Subcutaneous abdominal adipose tissue (tissue), 5 donors: ENCODE data around the gene ARHGAP11B.
"Not testable (repeated sequence)": the region's sequence is repeated elsewhere in the genome, so short reads cannot be mapped to it uniquely, and the experiment has no call there.

ENCODE experiments used
- H3K27ac ChIP-seq: one replicate; pipeline ENCODE4 v1.7.0; 2013; ENCODE audit warnings: low read depth, mild to moderate bottlenecking, inconsistent platforms, low read length, moderate library complexity
- H3K27me3 ChIP-seq, 5 donors: one replicate each; pipeline ENCODE4 v1.7.0; 2013; ENCODE audit warnings: low read length in 5 of 5, inconsistent platforms in 1 of 5; ENCODE audit not compliant: control insufficient read depth in 5 of 5, insufficient read depth in 4 of 5
- H3K36me3 ChIP-seq, 5 donors: one replicate each; pipeline ENCODE4 v1.7.0; 2013; ENCODE audit warnings: low read length in 5 of 5; ENCODE audit not compliant: control insufficient read depth in 5 of 5, insufficient read depth in 5 of 5
- H3K4me1 ChIP-seq, 5 donors: one replicate each; pipeline ENCODE4 v1.7.0; 2013; ENCODE audit warnings: low read length in 5 of 5, mild to moderate bottlenecking in 3 of 5, moderate library complexity in 1 of 5; ENCODE audit not compliant: control insufficient read depth in 5 of 5, insufficient read depth in 5 of 5
- H3K4me3 ChIP-seq, 5 donors: one replicate each; pipeline ENCODE4 v1.7.0; 2013; ENCODE audit warnings: low read length in 5 of 5, low read depth in 1 of 5
- H3K9ac ChIP-seq, 5 donors: one replicate each; pipeline ENCODE4 v1.7.0; 2013; ENCODE audit warnings: low read length in 5 of 5, mild to moderate bottlenecking in 4 of 5, moderate library complexity in 3 of 5
- H3K9me3 ChIP-seq, 5 donors: one replicate each; pipeline ENCODE4 v1.7.0; 2013; ENCODE audit warnings: low read length in 5 of 5; ENCODE audit not compliant: control insufficient read depth in 5 of 5
- donor health status: healthy.
- donor health status: healthy.
- donor health status: healthy.
- donor health status: healthy.
- donor health status: healthy.

ARHGAP11B gene

DNA sequence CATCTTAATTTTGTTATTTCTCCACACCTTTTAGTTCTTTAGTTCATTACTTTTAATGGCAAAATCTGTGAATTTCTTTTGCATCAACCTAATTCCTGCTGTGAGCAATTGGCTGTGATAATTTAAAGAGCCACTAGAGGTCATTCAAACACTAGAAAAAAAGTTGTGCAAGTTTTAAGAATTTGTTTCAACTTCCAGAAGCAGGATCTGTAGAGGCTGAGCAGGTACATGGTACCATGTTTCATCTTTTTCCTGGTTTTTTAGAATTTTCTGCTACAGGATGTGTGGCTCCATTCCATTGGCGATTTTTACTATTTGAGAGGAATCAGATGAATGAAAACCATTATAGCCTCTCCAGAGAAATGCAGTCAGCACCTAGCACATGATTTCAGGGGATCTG is 35.2 kb downstream of the ARHGAP11B start:
- not testable (repeated sequence) for H3K9ac ChIP-seq, H3K27me3 ChIP-seq, H3K4me3 ChIP-seq, H3K9me3 ChIP-seq, H3K36me3 ChIP-seq, H3K27ac ChIP-seq, H3K4me1 ChIP-seq

DNA sequence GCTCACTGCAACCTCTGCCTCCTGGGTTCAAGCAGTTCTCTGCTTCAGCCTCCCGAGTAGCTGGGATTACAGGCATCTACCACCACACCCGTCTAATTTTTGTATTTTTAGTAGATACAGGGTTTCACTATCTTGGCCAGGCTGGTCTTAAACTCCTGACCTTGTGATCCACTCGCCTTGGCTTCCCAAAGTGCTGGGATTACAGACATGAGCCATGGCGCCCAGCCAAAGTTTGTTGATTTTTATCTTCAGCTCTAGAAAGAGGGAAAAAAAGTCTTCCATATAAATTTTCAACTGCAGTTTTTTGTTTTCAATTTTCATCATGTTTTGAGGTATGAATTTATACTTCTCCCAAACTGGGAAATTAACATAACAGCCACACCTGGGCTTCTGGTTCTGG is 43.7 kb downstream of the ARHGAP11B start:
- not testable (repeated sequence) for H3K4me3 ChIP-seq, H3K27me3 ChIP-seq, H3K36me3 ChIP-seq, H3K4me1 ChIP-seq, H3K27ac ChIP-seq, H3K9me3 ChIP-seq, H3K9ac ChIP-seq

DNA sequence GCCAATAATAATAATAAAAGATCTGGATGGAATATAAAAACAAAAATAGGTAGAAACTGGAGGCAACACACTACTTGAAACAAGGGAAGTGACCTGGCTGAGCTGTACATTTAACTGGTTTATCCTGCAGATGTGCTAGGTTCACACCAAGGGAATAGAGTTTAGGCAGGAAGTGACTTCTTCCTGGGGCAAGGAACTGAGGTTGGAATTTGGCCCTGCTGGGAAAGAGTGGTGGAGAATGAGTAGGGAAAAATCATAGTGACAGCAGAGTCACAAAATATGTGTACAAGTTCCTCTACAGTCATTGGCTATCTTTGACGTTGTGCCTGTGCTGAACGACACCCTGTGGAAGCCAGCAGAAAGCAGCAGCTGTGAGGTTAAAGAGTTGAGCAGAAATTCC is 44.1 kb downstream of the ARHGAP11B start:
- Histone ChIP-seq H3K9ac (no peak overlapping the region), H3K27me3 (no peaks in the 10 kb centered on the region)

DNA sequence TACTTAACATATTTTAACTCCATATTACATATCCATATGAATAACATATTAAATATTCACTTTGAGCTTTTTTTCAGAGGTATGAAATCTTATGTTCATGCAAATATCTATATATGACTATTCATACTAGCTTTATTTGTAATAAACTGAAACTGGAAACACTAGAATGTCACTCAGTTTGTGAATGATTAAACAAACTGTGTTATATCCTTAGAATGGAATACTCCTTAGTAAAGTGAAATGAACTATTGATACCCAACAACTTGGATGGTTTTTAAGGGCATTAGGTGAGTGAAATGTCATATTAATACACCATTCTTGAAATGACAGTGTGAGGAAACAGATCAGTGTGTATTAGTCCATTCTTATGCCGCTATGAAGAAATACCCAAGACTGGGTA is 45.4 kb downstream of the ARHGAP11B start:
- Histone ChIP-seq H3K4me1 (no peaks in the 10 kb centered on the region), H3K9ac (no peak overlapping the region), H3K4me3 (no peak overlapping the region), H3K9me3 (no peaks in the 10 kb centered on the region), H3K27me3 (no peaks in the 10 kb centered on the region), H3K36me3 (no peaks in the 10 kb centered on the region), H3K27ac (no peak overlapping the region)

More for the DNA sequence above, 44.1 kb downstream of the ARHGAP11B start:
- H3K4me3 ChIP-seq = no peak overlapping the region
- H3K4me1 ChIP-seq = no peaks in the 10 kb centered on the region
- H3K9me3 ChIP-seq = no peaks in the 10 kb centered on the region
- H3K27ac ChIP-seq = no peak overlapping the region
- H3K36me3 ChIP-seq = no peaks in the 10 kb centered on the region

DNA sequence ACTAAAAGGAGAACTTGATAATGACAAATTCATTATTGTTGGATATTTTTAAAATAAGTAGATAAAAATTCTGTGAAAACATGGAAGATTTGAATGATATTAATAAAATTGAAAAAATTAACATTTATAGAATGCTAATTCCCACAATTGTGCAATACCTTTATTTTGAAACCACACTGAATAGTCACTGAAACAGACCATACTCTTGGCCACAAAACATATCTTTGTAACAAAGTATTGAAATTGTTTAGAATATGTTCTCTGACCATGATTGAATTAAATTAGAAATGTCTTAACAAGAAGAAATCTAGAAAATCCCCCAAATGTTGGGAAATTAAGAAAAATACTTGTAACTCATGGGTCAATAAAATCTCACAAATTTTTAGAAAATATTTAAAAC is 49.2 kb downstream of the ARHGAP11B start:
- H3K27me3 ChIP-seq = no peaks in the 10 kb centered on the region
- H3K4me1 ChIP-seq = no peaks in the 10 kb centered on the region
- H3K9me3 ChIP-seq = no peaks in the 10 kb centered on the region
- no peaks in the 10 kb centered on the region for H3K36me3 ChIP-seq
- H3K9ac ChIP-seq = no peak overlapping the region
- H3K4me3 ChIP-seq = no peak overlapping the region
- no peak overlapping the region for H3K27ac ChIP-seq

DNA sequence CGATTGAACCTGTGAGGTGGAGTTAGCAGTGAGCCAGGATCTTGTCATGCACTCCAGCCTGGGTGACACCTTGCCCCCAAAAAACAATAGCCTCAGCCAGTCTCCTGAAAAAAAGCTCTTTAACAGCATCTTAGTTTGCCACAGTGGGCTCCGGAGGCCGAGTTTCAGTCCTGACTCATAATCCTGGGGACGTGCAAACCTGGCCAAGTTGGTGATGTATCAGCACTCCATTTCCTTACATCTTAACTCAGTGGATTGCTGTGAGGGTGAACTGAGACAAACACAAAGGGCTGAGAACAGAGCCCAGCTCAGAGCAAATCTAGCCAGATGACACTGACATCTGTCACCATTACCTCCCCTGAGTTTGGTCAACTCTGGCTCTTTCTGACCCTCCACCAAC is 50.0 kb downstream of the ARHGAP11B start:
- not testable (repeated sequence) for H3K9me3 ChIP-seq, H3K9ac ChIP-seq, H3K36me3 ChIP-seq, H3K4me3 ChIP-seq, H3K4me1 ChIP-seq, H3K27me3 ChIP-seq, H3K27ac ChIP-seq

DNA sequence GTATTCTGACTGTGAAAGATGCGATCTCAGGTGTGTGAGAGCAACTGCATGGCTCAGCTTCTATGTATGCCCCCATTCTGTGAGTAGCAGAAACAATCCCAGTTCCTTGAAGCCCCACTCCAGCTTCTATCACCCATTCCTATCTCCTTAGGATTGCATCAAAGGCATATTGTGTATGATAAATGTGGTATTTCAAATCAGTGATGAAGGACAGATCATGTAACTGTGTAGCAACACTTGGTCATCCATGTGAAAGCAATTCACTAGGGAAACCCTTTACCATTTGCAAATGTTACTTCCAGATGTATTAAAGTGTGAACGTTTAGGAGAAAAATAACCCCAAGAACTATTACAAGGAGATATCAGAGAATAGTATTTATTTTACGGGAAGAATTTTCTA is 55.1 kb downstream of the ARHGAP11B start:
- not testable (repeated sequence) for H3K9ac ChIP-seq, H3K27me3 ChIP-seq, H3K27ac ChIP-seq, H3K4me1 ChIP-seq, H3K36me3 ChIP-seq, H3K9me3 ChIP-seq, H3K4me3 ChIP-seq

DNA sequence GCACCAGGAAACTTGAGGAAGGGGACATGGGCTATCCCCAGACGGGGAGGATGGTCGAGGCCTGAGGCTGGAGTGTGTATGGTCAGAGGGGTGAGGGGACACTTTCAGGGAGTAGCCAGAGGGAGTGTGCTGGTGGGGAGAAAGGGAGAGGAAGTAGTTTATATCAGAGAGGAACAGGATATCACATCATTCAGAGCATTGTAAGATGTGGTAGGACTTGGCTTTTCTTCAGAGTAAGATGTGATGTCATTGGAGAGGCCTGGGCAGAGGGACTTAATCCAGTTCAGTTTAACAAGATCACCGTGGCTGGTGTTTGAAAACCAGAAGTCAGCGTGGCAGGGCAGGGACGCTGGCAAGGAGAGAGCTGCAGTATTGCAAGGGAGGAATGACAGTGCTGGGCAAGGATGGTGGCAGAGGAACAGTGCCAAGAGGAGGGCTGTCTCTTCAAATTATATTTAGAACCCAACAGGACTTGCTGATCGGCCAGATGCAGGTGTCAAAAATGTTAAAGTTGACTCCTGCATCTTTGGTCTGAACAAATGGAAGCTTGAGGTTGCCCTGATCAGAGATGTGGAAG is 59.9 kb downstream of the ARHGAP11B start:
- H3K9me3 ChIP-seq, H3K4me3 ChIP-seq, H3K4me1 ChIP-seq, H3K9ac ChIP-seq, H3K27ac ChIP-seq, H3K36me3 ChIP-seq, H3K27me3 ChIP-seq: not testable (repeated sequence)

DNA sequence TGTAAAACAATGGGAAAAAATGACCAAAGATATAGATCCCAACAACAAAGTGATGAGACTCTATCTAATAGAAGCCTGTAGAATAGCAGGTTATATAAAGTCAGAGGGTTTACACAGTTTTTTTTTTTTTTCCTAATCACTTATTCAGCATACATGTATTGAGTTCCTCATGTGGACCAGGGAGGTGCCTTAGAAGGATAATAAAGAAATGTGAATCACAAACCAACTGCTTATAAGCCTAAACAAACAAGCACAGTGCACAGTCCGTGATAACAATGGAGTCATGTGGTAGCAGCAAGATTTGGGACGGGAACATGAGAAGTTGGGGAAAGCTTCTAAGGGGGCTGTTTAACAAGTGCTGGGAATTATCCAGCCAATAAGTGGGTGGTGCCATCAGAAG is 60.7 kb downstream of the ARHGAP11B start:
- not testable (repeated sequence) for H3K27ac ChIP-seq, H3K27me3 ChIP-seq, H3K4me3 ChIP-seq, H3K9me3 ChIP-seq, H3K9ac ChIP-seq, H3K36me3 ChIP-seq, H3K4me1 ChIP-seq
